ENCODE results near the gene ASB3.
A peak's percentile ranks its signal among the peaks of the same experiment; 100 is the strongest.
"Not testable (repeated sequence)": the region's sequence is repeated elsewhere in the genome, so short reads cannot be mapped to it uniquely, and the experiment has no call there.

The ASB3 gene

DNA sequence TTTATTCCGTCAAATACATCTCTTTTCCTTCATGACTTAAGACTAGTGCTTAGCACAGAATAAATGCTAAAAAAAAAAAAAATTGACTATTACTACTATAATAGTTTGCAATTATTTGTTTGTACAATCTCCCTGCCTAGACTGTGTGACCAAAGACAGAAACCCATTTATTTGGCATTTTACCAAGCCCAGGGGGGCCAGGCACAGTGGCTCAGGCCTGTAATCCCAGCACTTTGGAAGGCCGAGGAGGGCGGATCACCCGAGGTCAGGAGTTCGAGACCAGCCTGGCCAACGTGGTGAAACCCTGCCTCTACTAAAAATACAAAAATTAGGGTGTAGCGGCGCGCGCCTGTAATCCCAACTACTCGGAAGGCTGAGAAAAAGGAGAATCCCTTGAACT lies 1.4 kb downstream of the ASB3 start:
- no peak for DNase-seq

GRCh38 chr2:53784436-53784835 lies 2.3 kb downstream of the ASB3 start:
- no peak for DNase-seq

DNA sequence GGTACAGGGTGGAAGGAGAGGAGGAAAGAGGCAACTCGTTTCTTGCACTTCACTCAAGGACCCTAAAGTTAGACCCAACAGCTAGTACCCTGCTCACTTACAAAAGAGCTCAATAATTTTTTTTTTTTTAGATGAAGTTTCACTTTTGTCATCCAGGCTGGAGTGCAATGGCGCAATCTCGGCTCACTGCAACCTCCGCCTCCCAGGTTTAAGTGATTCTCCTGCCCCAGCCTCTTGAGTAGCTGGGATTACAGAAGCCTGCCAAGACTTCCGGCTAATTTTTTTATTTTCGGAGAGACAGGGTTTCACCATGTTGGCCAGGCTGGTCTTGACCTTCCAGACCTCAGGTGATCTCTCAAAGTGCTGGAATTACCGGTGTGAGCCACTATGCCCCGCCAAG lies 4.1 kb downstream of the ASB3 start:
- DNase-seq = no peak

DNA sequence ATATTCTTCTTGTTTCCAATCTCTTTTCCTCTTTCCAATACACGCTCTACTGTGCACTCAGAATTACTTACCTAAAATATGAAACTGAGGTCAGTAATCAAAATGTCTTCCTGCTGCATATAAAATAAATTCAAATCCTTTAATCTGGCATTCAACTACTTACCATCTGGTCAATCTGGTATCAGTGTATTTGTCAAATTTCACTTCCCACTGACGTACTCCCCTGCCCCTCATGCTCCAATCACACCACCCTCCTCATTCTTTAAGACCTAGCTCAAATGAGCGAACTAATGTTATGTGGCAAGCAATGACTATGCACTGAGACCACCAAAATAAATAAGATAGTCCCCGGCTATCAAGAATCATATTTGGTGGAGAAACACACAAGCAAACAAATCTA lies 6.7 kb downstream of the ASB3 start:
- DNase-seq = no peak

DNA sequence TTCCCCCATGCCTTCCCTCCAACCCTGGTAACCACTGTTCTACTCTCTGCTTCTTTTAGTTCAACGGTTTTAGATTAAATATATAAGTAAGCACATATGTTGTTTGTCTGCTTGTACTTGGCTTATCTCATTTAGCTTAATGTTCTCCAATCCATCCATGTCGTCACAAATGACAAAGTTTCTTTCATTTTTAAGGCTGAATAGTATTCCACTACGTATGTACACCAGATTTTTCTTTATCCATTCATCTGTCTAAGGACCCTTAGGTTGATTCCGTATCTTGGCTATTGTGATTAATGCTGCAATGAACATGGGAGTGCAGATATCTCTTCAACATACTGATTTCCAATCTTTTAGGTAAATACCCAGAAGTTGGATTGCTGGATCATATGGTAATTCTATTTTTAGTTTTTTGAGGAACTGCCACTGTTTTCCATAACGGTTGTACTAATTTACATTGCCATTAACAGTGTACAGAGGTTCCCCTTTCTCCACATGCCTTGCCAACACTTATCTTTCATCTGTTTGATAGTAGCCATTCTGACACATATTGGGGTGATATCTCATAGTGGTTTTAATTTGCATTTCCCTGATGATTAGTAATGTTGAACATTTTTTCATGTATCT lies 8.1 kb downstream of the ASB3 start:
- no peak for DNase-seq

DNA sequence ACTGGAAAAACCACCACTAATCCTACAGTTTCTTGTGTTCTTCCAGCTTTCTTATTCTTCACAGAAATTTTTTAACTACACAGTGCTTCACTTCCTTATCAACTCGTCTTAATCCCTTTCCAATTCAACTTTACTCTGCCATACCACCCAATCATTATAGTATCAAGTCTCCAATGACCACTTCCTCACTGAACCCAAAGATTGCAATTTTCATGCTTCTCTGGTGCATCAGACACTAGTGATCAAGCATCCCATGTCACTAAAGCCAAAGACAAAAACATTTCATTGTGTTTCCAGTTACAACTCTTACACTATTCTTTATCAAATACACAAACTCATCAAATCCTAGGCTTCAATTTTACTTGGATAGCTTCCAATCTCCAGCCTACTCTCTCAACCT lies 9.6 kb downstream of the ASB3 start:
- no peak for DNase-seq

GRCh38 chr2:53770264-53770663 lies 16.5 kb downstream of the ASB3 start:
- DNase-seq = no peak

GRCh38 chr2:53769318-53769945 lies 17.3 kb downstream of the ASB3 start:
- DNase-seq = no peak

DNA sequence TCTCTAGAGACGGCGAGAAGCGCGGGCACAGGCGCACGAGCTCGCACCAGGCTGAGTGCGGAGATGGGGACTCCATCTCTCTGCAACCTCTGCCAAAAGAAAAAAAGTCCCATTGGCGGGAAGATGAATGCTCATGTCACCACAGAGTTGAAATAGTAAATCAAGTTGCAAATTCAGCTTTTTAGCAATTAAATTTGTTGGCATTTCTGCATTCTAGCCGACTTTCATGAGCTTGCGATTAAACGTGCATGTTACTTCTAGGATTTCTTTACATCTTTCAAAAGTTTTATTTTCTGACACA lies 18.6 kb downstream of the ASB3 start:
- peak; percentile 15 for DNase-seq

DNA sequence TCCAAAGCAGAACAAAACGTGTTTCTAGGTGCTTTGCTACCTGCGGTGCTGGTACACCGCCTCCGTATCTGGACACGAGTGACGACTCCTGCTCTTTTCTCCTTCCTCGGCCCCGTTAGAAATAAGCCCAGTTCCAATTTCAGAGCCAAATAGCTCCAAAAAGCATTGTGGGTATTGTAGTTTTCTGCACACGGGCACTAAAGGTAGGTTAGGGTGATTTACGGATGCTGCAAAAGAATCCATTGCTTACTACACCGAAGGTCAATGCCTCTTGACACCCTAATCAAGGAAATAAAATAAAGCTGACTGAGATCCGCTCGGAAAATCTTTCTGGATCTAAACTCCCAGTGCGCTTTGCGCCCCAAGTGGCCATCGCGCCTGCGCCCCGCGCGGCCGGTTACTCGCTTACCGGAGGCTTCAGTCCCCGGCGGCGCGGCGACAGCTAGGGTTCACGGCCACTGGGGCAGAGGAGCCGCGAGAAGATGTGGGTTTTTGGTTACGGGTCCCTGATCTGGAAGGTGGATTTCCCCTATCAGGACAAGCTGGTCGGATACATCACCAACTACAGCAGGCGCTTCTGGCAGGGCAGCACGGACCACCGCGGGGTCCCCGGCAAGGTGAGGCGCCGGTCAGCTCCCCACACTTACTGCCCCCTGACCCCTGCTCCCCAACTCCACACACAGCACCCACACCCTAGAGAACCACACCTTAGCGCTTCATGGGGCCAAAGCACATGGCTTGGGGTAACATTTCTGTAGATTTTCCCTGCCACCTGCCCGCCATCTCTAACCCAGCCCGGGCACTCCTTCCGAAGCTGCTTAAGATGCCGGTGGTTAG lies 19.1 kb downstream of the ASB3 start, which contains the start of gene CHAC2:
Gene CHAC2 (plus strand): TSS at position 400 of the 837 bp plus-strand sequence. CDS start 83 bp downstream, at position 483.
- peak; percentile 58 for DNase-seq

- DNase-seq = no peak
Measured at GRCh38 chr2:53765767-53766166, 21.0 kb downstream of the ASB3 start.

GRCh38 chr2:53757206-53757605 lies 29.5 kb downstream of the ASB3 start:
- not testable (repeated sequence) for DNase-seq

GRCh38 chr2:53756644-53757043 lies 30.1 kb downstream of the ASB3 start:
- no peak for DNase-seq

DNA sequence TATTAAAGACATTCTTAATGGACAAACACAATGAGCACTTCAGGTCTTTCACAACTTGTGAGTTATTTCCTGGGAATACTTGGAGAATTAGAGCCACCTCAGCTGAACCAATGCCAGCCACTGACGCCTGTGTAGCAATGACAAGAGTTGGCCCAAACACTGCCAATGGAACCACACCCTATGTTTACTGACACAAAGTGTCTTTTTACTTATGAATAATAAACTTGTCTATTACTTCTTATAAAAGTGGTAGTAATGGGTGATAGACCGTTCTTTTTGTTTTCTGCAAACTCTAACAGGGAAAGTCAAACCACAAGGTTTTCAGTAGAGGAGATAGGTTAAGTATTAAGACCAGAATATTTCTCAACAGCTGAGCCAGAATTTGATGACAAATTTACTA lies 31.6 kb downstream of the ASB3 start:
- no peak for DNase-seq

- no peak for DNase-seq
Measured at GRCh38 chr2:53753041-53753440, 33.7 kb downstream of the ASB3 start.

GRCh38 chr2:53752385-53752784 lies 34.4 kb downstream of the ASB3 start:
- DNase-seq = no peak

GRCh38 chr2:53751728-53752127 lies 35.0 kb downstream of the ASB3 start:
- no peak for DNase-seq

DNA sequence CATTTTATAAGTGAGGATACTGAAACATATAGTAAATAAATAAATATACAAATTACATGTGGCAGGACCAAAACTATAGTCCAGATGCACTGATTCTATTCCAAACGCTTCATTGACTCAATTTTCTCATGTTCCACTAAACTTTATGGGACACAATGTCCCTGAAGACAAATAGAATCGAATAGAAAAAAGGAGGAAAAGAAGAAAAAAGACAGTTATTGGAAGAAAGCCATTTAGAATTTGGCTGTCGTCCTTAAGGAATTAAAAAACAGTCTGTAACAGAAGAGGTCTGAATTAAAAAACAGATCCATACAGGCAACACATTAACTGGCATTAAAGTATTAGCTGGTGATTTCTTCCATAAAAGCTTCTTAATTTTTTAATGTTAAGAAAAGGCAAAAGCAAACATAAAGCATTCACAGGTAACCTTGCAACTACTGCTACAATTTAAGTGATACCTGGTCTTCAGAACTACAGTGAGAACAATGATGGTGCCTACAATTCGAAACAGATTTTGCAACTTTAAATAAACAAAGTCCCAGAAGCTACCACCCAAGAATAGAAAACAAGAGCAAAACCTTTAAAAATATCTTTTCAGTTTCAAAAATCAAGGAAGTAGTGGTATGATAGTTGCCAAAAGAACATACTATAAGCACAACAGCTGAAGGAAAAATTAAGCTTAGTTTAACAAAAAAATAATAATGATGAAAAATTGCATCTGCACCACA lies 36.5 kb downstream of the ASB3 start:
- no peak for DNase-seq

GRCh38 chr2:53744395-53745065 lies 42.2 kb downstream of the ASB3 start:
- no peak for DNase-seq

GRCh38 chr2:53740170-53740569 lies 46.6 kb downstream of the ASB3 start:
- DNase-seq = no peak

- no peak for DNase-seq
Measured at GRCh38 chr2:53739032-53739431, 47.7 kb downstream of the ASB3 start.

- no peak for DNase-seq
Measured at GRCh38 chr2:53737091-53737490, 49.7 kb downstream of the ASB3 start.

All from NCI-H1092 (cell line).